ENCODE results near the gene BBX.

BBX gene

GRCh38 chr3:107594870-107595269 is 72.1 kb downstream of the BBX start:
- no peak overlapping the region for H3K4me3 ChIP-seq (ENCODE audit: low read depth, low read length)
- no peak for TF ChIP-seq CTCF (IDR thresholded peaks at IDR 0.05; ENCODE audit: insufficient read depth, low read depth, low read length, missing control alignments)
- DNase-seq (ENCODE audit: low read depth): no peak

GRCh38 chr3:107596639-107597038 is 73.9 kb downstream of the BBX start:
- no peak overlapping the region for H3K4me3 ChIP-seq (ENCODE audit: low read depth, low read length)
- no peak for DNase-seq (ENCODE audit: low read depth)
- TF ChIP-seq CTCF (IDR thresholded peaks at IDR 0.05; ENCODE audit: insufficient read depth, low read depth, low read length, missing control alignments): no peak

- DNase-seq (ENCODE audit: low read depth): peak; percentile 69
- no peak for TF ChIP-seq CTCF (IDR thresholded peaks at IDR 0.05; ENCODE audit: insufficient read depth, low read depth, low read length, missing control alignments)
- peak overlapping the region; percentile 63 for H3K4me3 ChIP-seq (ENCODE audit: low read depth, low read length)
These were observed 76.4 kb downstream of the BBX start for GRCh38 chr3:107598926-107599771.

GRCh38 chr3:107599772-107600145 is 77.0 kb downstream of the BBX start:
- no peak for TF ChIP-seq CTCF (IDR thresholded peaks at IDR 0.05; ENCODE audit: insufficient read depth, low read depth, low read length, missing control alignments)
- H3K4me3 ChIP-seq (ENCODE audit: low read depth, low read length): peak overlapping the region; percentile 63

GRCh38 chr3:107600780-107601179 is 78.0 kb downstream of the BBX start:
- no peak for DNase-seq (ENCODE audit: low read depth)
- no peak overlapping the region for H3K4me3 ChIP-seq (ENCODE audit: low read depth, low read length)
- no peak for TF ChIP-seq CTCF (IDR thresholded peaks at IDR 0.05; ENCODE audit: insufficient read depth, low read depth, low read length, missing control alignments)

More at GRCh38 chr3:107599772-107600145, 77.0 kb downstream of the BBX start:
- no peak for DNase-seq (ENCODE audit: low read depth)

- DNase-seq (ENCODE audit: low read depth): no peak
- H3K4me3 ChIP-seq (ENCODE audit: low read depth, low read length): no peak overlapping the region
- no peak for TF ChIP-seq CTCF (IDR thresholded peaks at IDR 0.05; ENCODE audit: insufficient read depth, low read depth, low read length, missing control alignments)
These were observed 81.5 kb downstream of the BBX start for GRCh38 chr3:107604057-107604822.

Data from GM12865 (cell line).